Skin epidermis (tissue), 12 donors: ENCODE results near the gene TYK2.

ENCODE experiments used
- H3K27ac ChIP-seq, 21 experiments: fragments of 200-600 bp; sonication (generic) in 11 of 21; one replicate each; pipeline ENCODE4 v1.5.0; 2020; ENCODE audit warnings: mild to moderate bottlenecking in 3 of 21, inconsistent platforms in 2 of 21, moderate library complexity in 2 of 21
- H3K4me3 ChIP-seq, 7 experiments: fragments of 200-600 bp; sonication (generic) in 2 of 7; one replicate each; pipeline ENCODE4 v1.5.0; 2020; ENCODE audit warnings: inconsistent platforms in 2 of 7, mild to moderate bottlenecking in 2 of 7, moderate library complexity in 1 of 7

The TYK2 gene

GRCh38 chr19:10380313-10381102 is at the start of gene TYK2:
Gene TYK2, minus strand, starts transcription at chr19:10380572. Its CDS starts 2,166 bp downstream, at chr19:10378406.
- peak within 1 kb of the TSS; percentile 63 to 96 (median 88) for H3K27ac ChIP-seq
- peak within 1 kb of the TSS; percentile 63 to 93 (median 79) for H3K4me3 ChIP-seq

- Histone ChIP-seq H3K4me3 (no peak overlapping the region), H3K27ac (peak overlapping the region in 7 of 21 experiments; percentile 1 to 81 (median 44))
These were observed 48.6 kb upstream of the TYK2 start for GRCh38 chr19:10428996-10429381.

DNA sequence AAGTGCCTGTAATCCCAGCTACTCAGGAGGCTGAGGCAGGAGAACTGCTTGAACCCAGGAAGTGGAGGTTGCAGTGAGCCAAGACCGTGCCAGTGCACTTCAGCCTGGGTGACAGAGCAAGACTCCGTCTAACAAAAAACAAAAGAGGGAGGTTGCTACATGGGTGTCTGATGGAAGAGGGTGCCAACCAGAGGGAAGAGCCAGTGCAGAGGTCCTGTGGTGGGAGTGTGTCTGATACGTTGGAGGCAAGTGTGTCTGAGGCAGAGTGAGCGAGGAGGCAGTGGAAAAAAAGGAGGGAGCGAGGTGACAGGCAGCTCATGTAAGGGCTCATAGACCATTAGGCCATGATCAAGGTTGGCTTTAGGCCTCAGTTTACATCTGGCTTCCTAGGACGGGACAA is 46.8 kb upstream of the TYK2 start:
- H3K27ac ChIP-seq, result peak overlapping the region in 3 of 21 experiments; percentile 11 to 67 (median 50)
- H3K4me3 ChIP-seq, result no peak overlapping the region

- Histone ChIP-seq H3K27ac (peak overlapping the region in 15 of 21 experiments; percentile 1 to 85 (median 54)), H3K4me3 (peak overlapping the region; percentile 6 to 28 (median 12))
These were observed 43.8 kb upstream of the TYK2 start for GRCh38 chr19:10424011-10424637.

DNA sequence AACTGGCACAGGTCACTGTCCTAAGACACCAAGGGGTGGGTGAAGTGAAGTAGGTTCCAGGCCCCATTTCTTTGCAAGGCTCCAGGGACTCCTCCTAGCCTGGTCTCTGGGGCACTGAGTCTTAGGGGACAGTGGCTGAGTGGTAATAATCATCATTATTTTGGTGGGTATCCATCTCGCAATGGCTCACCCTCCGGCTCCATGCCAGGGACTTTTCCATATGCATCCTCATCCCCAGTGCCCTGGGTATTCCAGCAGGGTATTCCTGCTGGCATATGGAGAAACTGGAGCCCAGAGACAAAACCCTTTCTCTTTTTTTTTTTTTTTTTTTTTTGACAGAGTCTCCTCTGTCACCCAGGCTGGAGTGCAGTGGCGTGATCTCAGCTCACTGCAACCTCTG is 42.5 kb upstream of the TYK2 start:
- H3K27ac ChIP-seq, result no peak overlapping the region
- no peak overlapping the region for H3K4me3 ChIP-seq

GRCh38 chr19:10422046-10422461 is 41.7 kb upstream of the TYK2 start:
- Histone ChIP-seq H3K27ac (no peak overlapping the region), H3K4me3 (no peak overlapping the region)

- H3K27ac ChIP-seq, result peak overlapping the region in 1 of 21 experiments; percentile 51
- H3K4me3 ChIP-seq, result peak overlapping the region in 4 of 7 experiments; percentile 16 to 36 (median 30)
These were observed 41.1 kb upstream of the TYK2 start for GRCh38 chr19:10421240-10422045.

DNA sequence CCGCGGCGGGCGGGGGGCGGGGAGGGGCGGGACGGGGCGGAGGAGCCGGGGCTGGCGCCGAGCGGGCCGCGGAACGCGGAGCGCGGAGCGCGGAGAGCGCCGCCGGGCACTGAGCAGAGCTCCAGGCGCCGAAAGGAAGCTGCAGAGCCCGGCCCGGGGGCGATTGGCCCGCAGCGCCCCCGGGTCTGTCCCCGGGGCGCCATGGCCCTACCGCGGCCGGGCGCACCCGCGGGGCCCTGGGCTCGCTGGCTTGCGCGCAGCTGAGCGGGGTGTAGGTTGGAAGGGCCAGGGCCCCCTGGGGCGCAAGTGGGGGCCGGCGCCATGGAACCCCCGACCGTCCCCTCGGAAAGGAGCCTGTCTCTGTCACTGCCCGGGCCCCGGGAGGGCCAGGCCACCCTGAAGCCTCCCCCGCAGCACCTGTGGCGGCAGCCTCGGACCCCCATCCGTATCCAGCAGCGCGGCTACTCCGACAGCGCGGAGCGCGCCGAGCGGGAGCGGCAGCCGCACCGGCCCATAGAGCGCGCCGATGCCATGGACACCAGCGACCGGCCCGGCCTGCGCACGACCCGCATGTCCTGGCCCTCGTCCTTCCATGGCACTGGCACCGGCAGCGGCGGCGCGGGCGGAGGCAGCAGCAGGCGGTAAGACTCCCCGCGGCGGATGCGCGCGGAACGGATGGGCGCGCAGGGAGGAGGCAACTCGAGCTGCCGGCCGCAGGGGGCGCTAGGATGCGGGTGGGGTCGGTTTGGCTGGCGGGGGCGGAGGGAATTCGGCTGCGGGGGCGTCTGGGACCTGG is 40.3 kb upstream of the TYK2 start, which contains the start of gene PDE4A:
PDE4A (plus strand) TSS at position 95 of the 796 bp plus-strand sequence; CDS start at position 322, 227 bp downstream.
- H3K27ac ChIP-seq, result peak within 1 kb of the TSS in 10 of 21 experiments; percentile 12 to 66 (median 47)
- peak within 1 kb of the TSS; percentile 16 to 36 (median 23) for H3K4me3 ChIP-seq

- Histone ChIP-seq H3K4me3 (peak overlapping the region in 5 of 7 experiments; percentile 21 to 36 (median 29)), H3K27ac (peak overlapping the region in 3 of 21 experiments; percentile 1 to 50 (median 20))
These were observed 39.5 kb upstream of the TYK2 start for GRCh38 chr19:10419646-10420443.

GRCh38 chr19:10419200-10419645 is 38.9 kb upstream of the TYK2 start:
- Histone ChIP-seq H3K27ac (peak overlapping the region in 2 of 21 experiments; percentile 1 to 20), H3K4me3 (peak overlapping the region in 3 of 7 experiments; percentile 1 to 30 (median 23))

DNA sequence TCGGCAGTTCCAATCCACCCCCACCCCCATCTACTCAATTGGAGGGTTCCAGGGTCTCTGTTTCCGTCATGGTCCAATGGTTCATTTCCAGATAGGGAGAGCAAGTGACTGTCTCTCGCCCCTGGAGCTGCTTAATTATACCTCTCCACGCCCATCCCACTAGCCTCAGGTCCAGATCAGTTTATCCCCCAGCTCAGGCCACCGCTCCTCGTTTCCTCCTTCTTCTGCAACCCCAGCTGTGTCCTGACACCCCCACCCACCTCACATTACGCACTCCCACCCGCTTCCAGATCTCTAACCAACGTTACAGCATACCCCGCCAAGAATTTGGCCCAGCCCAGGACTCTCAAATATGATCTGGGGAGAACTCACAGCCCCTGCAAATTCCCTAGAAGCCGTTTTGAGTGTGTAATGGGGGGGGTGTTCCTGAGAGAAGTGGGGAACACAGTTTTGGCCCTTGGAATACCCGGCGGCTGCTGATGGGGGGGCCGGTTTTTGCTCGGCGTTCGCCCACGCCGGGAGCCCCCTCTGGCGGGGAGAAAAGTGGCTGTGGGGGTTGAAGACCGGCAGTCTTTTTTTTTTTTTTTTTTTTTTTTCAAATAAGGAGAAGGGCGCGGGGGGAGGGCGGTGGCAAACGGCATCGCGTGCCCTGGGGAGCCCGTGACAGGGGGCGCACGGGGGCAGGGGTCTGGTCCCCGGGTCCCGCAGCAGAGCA is 38.3 kb upstream of the TYK2 start:
- peak overlapping the region in 1 of 21 experiments; percentile 52 for H3K27ac ChIP-seq
- peak overlapping the region in 2 of 7 experiments; percentile 23 to 30 for H3K4me3 ChIP-seq

GRCh38 chr19:10418235-10418484 is 37.8 kb upstream of the TYK2 start:
- Histone ChIP-seq H3K27ac (peak overlapping the region in 1 of 21 experiments; percentile 52), H3K4me3 (no peak overlapping the region)

DNA sequence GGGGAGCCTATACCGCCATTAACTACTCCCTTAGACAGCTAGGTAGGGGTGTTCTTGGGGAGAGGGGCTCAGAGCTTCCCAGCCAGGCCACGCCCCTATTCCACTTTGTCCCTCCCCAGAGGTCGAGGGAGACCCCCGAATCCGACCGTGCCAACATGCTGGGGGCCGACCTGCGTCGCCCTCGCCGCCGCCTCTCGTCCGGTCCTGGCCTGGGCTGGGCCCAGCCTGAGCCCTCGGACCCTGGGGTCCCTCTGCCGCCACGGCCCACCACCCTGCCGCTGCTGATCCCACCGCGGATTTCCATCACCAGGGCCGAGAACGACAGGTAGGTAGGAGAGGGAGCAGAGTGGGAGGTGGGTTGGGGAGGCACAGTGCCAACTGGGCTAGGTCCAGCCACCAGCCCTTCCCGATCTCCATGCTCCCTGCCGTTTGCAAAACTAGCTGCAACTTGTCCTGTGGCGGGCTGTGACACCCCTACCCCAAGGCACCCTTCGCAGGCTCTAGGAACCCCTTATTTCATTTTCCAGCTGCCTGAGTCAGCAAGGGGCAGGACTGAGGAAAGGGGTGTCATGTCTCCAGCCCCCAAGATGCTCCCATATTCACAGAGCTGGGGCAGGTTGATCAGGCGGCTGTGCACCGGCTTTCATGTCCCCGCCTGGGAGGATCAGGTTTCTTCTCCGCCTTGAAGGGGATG is 37.3 kb upstream of the TYK2 start:
- Histone ChIP-seq H3K27ac (peak overlapping the region in 1 of 21 experiments; percentile 52), H3K4me3 (no peak overlapping the region)

DNA sequence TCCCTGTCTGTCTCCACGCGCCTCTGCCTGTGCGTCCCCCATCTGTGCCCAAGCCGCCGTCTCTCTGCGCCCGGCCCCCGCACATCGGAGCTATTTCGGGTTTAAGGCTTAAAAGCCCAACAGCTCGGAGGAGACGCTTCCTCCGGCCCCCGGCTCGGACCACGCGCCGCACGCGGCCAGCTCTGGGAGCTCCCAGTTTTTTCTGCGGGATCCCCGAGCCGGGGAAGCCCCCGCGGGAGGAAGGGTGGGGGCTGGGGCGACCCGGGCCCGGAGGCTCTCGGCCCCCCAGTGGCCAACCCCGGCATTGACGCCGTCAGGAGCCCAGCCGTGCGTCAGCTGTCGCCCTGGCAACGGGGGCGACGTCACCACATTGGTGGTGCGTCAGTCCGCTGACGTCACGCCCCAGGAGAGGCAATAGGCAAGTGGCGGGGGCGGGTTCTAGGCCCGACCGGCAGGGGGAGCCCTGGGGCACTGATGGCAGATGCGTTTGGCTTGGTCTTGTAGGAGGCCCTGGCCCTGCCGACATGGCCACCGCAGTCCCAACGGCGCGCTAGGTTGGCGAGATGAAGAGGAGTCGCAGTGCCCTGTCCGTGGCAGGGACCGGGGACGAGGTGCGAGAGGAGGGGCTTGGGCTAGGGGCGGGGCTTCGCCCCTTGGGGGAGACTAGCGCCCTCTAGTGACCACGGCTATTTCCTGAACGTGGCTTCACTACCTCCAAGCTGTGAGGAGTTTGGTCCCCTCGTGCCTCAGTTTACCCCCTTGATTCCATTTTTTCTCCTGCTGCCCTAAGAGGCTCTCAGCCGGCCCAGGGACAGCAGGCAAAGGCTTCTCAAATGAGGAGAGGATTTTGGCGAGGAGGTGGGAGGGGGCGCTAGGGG is 36.2 kb upstream of the TYK2 start:
- Histone ChIP-seq H3K4me3 (peak overlapping the region; percentile 23 to 54 (median 40)), H3K27ac (peak overlapping the region in 17 of 21 experiments; percentile 2 to 78 (median 31))

DNA sequence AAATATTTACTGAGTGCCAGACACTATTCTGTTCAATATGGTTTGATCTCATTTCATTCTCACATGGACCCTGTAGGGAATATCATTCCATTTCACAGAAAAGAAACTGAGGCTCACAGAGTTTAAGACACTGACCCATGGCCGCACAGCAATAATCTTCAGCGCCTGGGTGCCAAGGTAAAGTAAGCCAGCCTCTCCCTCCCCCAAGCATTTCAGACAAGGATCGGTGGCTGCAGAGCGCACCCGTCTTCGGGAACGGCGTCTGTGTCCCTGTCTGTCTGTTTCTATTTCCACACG is 35.7 kb upstream of the TYK2 start:
- Histone ChIP-seq H3K4me3 (peak overlapping the region; percentile 23 to 54 (median 40)), H3K27ac (peak overlapping the region in 17 of 21 experiments; percentile 2 to 78 (median 31))

DNA sequence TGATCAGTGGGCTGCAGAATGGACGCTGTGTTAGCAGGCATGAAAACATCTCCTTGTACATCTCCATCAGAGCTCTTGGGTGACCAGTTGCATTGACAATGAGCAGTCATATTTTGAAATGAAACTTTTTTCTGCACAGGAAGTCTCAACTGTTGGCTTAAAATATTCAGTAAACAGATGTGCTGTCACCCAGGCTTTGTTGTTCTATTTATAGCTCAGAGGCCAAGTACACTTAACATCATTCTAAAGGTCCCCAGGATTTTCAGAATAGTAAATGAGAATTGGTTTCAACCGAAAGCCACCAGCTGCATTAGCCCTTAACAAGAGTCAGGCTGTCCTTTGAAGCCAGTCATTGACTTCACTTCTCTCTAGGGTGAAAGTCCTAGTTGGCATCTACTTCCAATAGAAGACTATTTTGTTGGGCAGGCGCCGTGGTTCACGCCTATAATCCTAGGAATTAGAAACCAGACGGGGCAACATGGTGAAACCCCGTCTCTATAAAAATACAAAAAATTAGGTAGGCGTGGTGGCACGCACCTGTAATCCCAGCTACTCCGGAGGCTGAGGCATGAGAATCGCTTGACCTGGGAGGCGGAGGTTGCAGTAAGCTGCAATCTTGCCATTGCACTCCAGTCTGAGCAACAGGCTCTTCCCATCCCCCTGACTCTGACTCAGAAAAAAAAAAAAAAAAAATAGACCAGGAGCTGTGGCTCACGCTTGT is 32.0 kb upstream of the TYK2 start:
- Histone ChIP-seq H3K4me3 (no peak overlapping the region), H3K27ac (peak overlapping the region in 7 of 21 experiments; percentile 10 to 84 (median 40))
